ENCODE data around the gene THSD4. TPM values are rescaled to one million over a fixed set of nuclear protein-coding genes. Genes with fewer than 3 reads are reported as not detected.

Gene THSD4
- total RNA-seq, 1 experiment from 2014 or later: 29.0 TPM

DNA sequence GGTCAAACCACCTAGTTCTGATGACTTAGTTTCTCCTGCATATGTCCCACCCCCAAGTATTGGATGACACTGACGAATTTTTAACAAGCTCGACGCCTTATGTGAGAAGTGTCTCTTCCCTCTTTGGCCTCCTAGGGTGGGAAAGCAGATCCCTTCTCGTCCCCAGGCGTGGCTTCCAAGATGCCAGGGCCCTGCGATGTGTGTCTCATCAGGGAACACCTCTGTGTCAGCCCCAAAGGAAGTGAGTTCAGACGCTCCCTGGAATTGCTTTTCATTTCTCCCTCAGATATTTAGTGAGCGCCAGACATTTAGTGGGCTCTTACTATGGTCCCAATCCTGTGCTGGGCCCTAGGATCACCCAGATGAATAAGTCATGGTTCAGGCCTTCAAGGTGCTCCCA, 482.4 kb downstream of the THSD4 start:
- H3K27ac ChIP-seq (ENCODE audit: low read length): no peak overlapping the region

DNA sequence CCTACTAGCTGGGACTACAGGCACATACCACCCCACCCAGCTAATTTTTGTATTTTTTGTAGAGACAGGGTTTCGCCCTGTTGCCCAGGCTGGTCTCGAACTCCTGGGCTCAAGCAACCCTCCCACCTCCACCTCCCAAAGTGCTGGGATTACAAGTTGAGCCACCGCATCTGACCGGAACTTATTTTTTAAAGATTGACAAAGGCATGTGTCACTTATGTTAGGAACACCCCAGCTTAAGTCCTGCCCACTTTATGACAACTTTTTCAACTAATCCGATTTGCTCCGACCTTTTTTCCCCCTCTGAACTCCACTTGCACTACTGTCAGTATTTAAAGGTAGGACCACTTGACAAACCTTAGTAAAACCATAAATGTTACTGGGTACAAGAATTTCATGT, 483.5 kb downstream of the THSD4 start:
- POLR2A ChIA-PET (ENCODE audit: unreplicated experiment): no interaction called here
- Histone ChIP-seq H3K9me3 (ENCODE audit: low read length) (no peaks in the 10 kb centered on the region), H3K4me3 (ENCODE audit: low read length) (no peak overlapping the region), H3K79me2 (ENCODE audit: low read length) (no peaks in the 10 kb centered on the region), H3K9me2 (replicated peaks; ENCODE audit: low read length) (no peaks in the 10 kb centered on the region), H3K27ac (ENCODE audit: low read length) (no peak overlapping the region), H3K4me2 (ENCODE audit: low read length) (no peak overlapping the region), H4K20me1 (ENCODE audit: low read length) (no peaks in the 10 kb centered on the region), H3K9ac (ENCODE audit: low read length) (no peak overlapping the region), H3K36me3 (ENCODE audit: low read depth, low read length) (no peaks in the 10 kb centered on the region), H3K4me1 (ENCODE audit: insufficient read depth, low read length) (no peaks in the 10 kb centered on the region), H3K27me3 (ENCODE audit: low read length) (no peaks in the 10 kb centered on the region), H3F3A (ENCODE audit: low read length, unreplicated experiment) (no peaks in the 10 kb centered on the region), H2AFZ (ENCODE audit: low read length) (no peak overlapping the region)
- CTCF ChIA-PET: no interaction called here
- DNase-seq (no peak), ATAC-seq (no peak)
- intact Hi-C loops (cut with micrococcal nuclease): no loop called here
- TF ChIP-seq, protein P1, sequence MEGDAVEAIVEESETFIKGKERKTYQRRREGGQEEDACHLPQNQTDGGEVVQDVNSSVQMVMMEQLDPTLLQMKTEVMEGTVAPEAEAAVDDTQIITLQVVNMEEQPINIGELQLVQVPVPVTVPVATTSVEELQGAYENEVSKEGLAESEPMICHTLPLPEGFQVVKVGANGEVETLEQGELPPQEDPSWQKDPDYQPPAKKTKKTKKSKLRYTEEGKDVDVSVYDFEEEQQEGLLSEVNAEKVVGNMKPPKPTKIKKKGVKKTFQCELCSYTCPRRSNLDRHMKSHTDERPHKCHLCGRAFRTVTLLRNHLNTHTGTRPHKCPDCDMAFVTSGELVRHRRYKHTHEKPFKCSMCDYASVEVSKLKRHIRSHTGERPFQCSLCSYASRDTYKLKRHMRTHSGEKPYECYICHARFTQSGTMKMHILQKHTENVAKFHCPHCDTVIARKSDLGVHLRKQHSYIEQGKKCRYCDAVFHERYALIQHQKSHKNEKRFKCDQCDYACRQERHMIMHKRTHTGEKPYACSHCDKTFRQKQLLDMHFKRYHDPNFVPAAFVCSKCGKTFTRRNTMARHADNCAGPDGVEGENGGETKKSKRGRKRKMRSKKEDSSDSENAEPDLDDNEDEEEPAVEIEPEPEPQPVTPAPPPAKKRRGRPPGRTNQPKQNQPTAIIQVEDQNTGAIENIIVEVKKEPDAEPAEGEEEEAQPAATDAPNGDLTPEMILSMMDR (conservative IDR thresholded peaks at IDR 0.05; ENCODE audit: low read depth, low read length): no peak
- no peak for TF ChIP-seq EZH2phosphoT487 (IDR thresholded peaks at IDR 0.05; ENCODE audit: borderline replicate concordance, low read length)
- TF ChIP-seq EZH2 (IDR thresholded peaks at IDR 0.05; ENCODE audit: low read length, unreplicated experiment): no peak
- BruUV-seq (replicated peaks): no TSS peak

More for the DNA sequence above, 482.4 kb downstream of the THSD4 start:
- ChIA-PET POLR2A (ENCODE audit: unreplicated experiment) (no interaction called here), CTCF (no interaction called here)
- TF ChIP-seq EZH2 (IDR thresholded peaks at IDR 0.05; ENCODE audit: low read length, unreplicated experiment) (no peak), EZH2phosphoT487 (IDR thresholded peaks at IDR 0.05; ENCODE audit: borderline replicate concordance, low read length) (no peak)
- TF ChIP-seq, protein P1 (conservative IDR thresholded peaks at IDR 0.05; ENCODE audit: low read depth, low read length): no peak
- no peaks in the 10 kb centered on the region for H3K9me2 ChIP-seq (replicated peaks; ENCODE audit: low read length)
- no peak overlapping the region for H3K4me3 ChIP-seq (ENCODE audit: low read length)
- H3K9me3 ChIP-seq (ENCODE audit: low read length): no peaks in the 10 kb centered on the region
- H2AFZ ChIP-seq (ENCODE audit: low read length): no peak overlapping the region
- DNase-seq (no peak), ATAC-seq (no peak)
- H3F3A ChIP-seq (ENCODE audit: low read length, unreplicated experiment): no peaks in the 10 kb centered on the region
- H3K27me3 ChIP-seq (ENCODE audit: low read length): no peaks in the 10 kb centered on the region
- H4K20me1 ChIP-seq (ENCODE audit: low read length): no peaks in the 10 kb centered on the region
- H3K79me2 ChIP-seq (ENCODE audit: low read length): no peaks in the 10 kb centered on the region
- intact Hi-C loops (cut with micrococcal nuclease): no loop called here
- no TSS peak for BruUV-seq (replicated peaks)
- no peak overlapping the region for H3K4me2 ChIP-seq (ENCODE audit: low read length)
- H3K4me1 ChIP-seq (ENCODE audit: insufficient read depth, low read length): no peaks in the 10 kb centered on the region
- H3K9ac ChIP-seq (ENCODE audit: low read length): no peak overlapping the region
- H3K36me3 ChIP-seq (ENCODE audit: low read depth, low read length): no peaks in the 10 kb centered on the region

DNA sequence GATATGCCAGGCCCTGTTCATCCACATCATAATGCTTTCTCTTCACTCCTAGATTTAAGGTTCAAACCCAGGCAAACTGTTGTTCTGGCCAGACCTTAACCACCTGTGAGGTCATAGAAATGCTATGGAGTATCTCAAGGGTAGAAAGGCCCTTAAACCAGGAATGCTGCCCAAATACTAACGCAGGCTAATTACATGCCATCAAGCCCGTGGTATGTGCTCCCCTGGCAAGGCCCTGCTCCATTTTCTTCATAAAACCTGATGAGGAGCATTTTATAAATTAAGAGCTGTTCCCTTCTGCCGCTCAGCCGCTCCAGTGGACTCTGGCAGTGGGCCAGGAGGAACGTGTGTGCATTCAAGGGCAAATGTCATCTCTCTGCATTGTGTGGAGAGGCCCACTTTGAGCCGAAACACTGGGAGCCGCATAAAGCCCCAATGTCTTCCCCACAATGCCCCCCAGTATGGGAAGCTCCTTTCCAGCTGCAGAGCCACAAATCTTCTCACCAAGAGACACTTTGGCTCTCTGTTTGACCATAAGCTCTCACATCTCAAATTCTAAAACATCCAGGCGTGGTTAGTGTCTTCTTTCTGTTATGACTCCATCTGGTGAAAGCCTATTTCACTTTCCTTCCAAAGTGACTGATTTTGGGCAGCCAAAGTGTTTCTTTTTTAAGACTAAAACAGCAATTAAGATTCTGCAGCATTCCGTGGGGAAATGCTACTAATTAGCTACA, 484.3 kb downstream of the THSD4 start:
- DNase-seq (no peak), ATAC-seq (no peak)
- Histone ChIP-seq H3K4me3 (ENCODE audit: low read length) (no peak overlapping the region), H4K20me1 (ENCODE audit: low read length) (no peaks in the 10 kb centered on the region), H3K9ac (ENCODE audit: low read length) (no peak overlapping the region), H3K36me3 (ENCODE audit: low read depth, low read length) (no peaks in the 10 kb centered on the region), H3K9me3 (ENCODE audit: low read length) (no peaks in the 10 kb centered on the region), H3K27ac (ENCODE audit: low read length) (no peak overlapping the region), H3K79me2 (ENCODE audit: low read length) (no peaks in the 10 kb centered on the region), H3F3A (ENCODE audit: low read length, unreplicated experiment) (no peaks in the 10 kb centered on the region), H3K9me2 (replicated peaks; ENCODE audit: low read length) (no peaks in the 10 kb centered on the region), H3K4me1 (ENCODE audit: insufficient read depth, low read length) (no peaks in the 10 kb centered on the region), H3K27me3 (ENCODE audit: low read length) (no peaks in the 10 kb centered on the region), H2AFZ (ENCODE audit: low read length) (no peak overlapping the region), H3K4me2 (ENCODE audit: low read length) (no peak overlapping the region)
- POLR2A ChIA-PET (ENCODE audit: unreplicated experiment): no interaction called here
- no TSS peak for BruUV-seq (replicated peaks)
- intact Hi-C loops (cut with micrococcal nuclease): no loop called here
- CTCF ChIA-PET: no interaction called here
- no peak for TF ChIP-seq EZH2 (IDR thresholded peaks at IDR 0.05; ENCODE audit: low read length, unreplicated experiment)
- TF ChIP-seq EZH2phosphoT487 (IDR thresholded peaks at IDR 0.05; ENCODE audit: borderline replicate concordance, low read length): no peak
- TF ChIP-seq, protein P1 (conservative IDR thresholded peaks at IDR 0.05; ENCODE audit: low read depth, low read length): no peak
